Measurements from ENCODE around the gene KRT85. TPM values are rescaled to one million over a fixed set of nuclear protein-coding genes. Genes with fewer than 3 reads are reported as not detected.

Gene KRT85
- total and polyA plus RNA-seq, 4 donors, result not detected

DNA sequence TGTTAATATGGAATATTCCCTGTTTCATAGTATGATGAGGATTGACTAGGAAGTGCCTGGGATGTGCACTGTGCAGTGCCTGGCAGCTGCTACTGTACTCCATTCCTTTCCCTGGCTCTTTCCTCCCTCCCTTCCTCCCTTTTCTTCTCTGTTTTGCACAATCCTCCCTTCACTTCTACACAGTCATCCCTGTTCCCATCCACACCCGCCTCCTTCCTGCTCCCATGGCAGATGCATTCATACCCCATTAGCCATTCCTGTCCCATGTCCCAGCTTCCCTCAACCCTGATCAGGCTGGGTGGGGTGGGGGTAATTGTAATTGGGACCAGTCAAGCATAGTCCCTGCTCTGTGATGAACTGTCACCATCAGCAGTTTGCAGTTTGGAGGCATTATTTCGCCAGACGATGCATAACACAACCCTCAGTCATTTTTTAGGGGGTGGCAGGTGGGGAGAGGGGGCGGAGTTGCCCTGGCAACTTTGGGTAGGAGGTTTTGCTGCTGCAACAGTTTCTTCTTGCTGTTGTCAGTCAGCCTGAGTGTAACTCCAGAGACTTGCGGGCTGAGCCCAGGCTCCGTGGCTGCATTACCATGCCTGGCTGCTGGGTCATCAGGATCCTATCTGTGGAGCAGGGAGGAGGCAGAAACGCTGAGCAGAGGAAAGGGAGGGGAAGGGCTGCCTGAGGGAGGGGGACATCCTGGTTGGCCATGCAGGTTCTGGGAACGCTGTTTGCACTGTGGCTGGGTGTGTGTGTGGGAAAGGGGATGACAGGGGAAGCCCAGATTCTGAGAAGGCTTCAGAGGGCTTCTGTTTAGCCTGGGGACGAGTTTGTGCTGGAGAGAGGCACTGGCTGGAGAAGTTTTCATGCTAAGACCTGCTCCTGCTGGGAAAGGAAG lies 22.3 kb upstream of the KRT85 start:
- Histone ChIP-seq H3K27me3 (ENCODE audit: control insufficient read depth in 1 of 2, insufficient read depth in 2 of 2, low read length in 1 of 2) (no peaks in the 10 kb centered on the region), H3K4me1 (ENCODE audit: control insufficient read depth in 1 of 2, insufficient read depth in 2 of 2, low read length in 2 of 2) (no peaks in the 10 kb centered on the region), H3K9me3 (ENCODE audit: control insufficient read depth, low read length) (no peaks in the 10 kb centered on the region), H3K4me3 (ENCODE audit: low read length in 2 of 2) (no peak overlapping the region), H3K36me3 (ENCODE audit: control insufficient read depth in 1 of 2, insufficient read depth in 2 of 2, low read length in 1 of 2) (no peaks in the 10 kb centered on the region), H3K27ac (ENCODE audit: low read depth in 1 of 2, low read length in 2 of 2) (no peak overlapping the region)
- WGBS, 2 donors, result 49 to 55% methylated on average over 9 of the region's 9 CpGs
- DNase-seq (peak; percentile 35 to 41), ATAC-seq (ENCODE audit: low FRiP score) (no peak)
- intact Hi-C loops (cut with DNase I), result no loop called here

- no peaks in the 10 kb centered on the region for H3K4me1 ChIP-seq (ENCODE audit: control insufficient read depth in 1 of 2, insufficient read depth in 2 of 2, low read length in 2 of 2)
- intact Hi-C loops (cut with DNase I), result no loop called here
- ATAC-seq (ENCODE audit: low FRiP score), result no peak
- no peak overlapping the region for H3K27ac ChIP-seq (ENCODE audit: low read depth in 1 of 2, low read length in 2 of 2)
- 81 to 91% methylated on average over 2 of the region's 2 CpGs for WGBS, 2 donors
- no peaks in the 10 kb centered on the region for H3K9me3 ChIP-seq (ENCODE audit: control insufficient read depth, low read length)
- peak; percentile 20 to 31 for DNase-seq
- no peak overlapping the region for H3K4me3 ChIP-seq (ENCODE audit: low read length in 2 of 2)
- H3K27me3 ChIP-seq (ENCODE audit: control insufficient read depth in 1 of 2, insufficient read depth in 2 of 2, low read length in 1 of 2), result no peaks in the 10 kb centered on the region
- H3K36me3 ChIP-seq (ENCODE audit: control insufficient read depth in 1 of 2, insufficient read depth in 2 of 2, low read length in 1 of 2), result no peaks in the 10 kb centered on the region
Observed at GRCh38 chr12:52387859-52388258, 20.6 kb upstream of the KRT85 start.

GRCh38 chr12:52385226-52385702 lies 18.0 kb upstream of the KRT85 start, which contains the start of gene KRT84:
Gene KRT84, minus strand, starts transcription at chr12:52385652. Its CDS starts 67 bp downstream, at chr12:52385585.
- H3K27me3 ChIP-seq (ENCODE audit: control insufficient read depth in 1 of 2, insufficient read depth in 2 of 2, low read length in 1 of 2), result no peaks in the 10 kb centered on the region
- intact Hi-C loops (cut with DNase I), result no loop called here
- H3K9me3 ChIP-seq (ENCODE audit: control insufficient read depth, low read length), result no peaks in the 10 kb centered on the region
- H3K4me1 ChIP-seq (ENCODE audit: control insufficient read depth in 1 of 2, insufficient read depth in 2 of 2, low read length in 2 of 2), result no peaks in the 10 kb centered on the region
- no peak within 1 kb of the TSS for H3K4me3 ChIP-seq (ENCODE audit: low read length in 2 of 2)
- no peak for ATAC-seq (ENCODE audit: low FRiP score)
- DNase-seq, result peak in 1 of 2 donors; percentile 45
- H3K27ac ChIP-seq (ENCODE audit: low read depth in 1 of 2, low read length in 2 of 2), result no peak within 1 kb of the TSS
- H3K36me3 ChIP-seq (ENCODE audit: control insufficient read depth in 1 of 2, insufficient read depth in 2 of 2, low read length in 1 of 2), result no peaks in the 10 kb centered on the region
- 97 to 100% methylated on average over 11 of the region's 11 CpGs for WGBS, 2 donors

DNA sequence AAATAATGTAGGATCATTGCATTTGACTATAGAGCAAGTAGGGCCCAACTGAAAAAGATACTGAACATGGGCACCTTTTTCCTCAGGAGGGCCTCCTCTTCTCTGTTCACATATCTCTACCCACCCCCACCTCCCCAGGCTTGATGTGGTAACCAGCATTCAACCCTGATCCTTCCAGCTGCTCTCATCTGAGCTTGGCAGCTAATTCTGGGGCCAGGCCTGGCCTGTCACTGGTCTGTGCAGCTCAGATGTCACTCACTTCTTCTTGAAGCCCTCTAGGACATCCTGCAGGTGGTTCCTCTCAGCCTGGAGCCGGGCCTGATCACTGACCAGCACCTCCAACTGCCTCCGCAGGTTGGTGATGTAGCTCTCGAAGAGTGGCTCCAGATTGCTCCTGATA lies 16.1 kb upstream of the KRT85 start:
- intact Hi-C loops (cut with DNase I), result no loop called here
- WGBS, 2 donors, result 96 to 100% methylated on average over 3 of the region's 3 CpGs

DNA sequence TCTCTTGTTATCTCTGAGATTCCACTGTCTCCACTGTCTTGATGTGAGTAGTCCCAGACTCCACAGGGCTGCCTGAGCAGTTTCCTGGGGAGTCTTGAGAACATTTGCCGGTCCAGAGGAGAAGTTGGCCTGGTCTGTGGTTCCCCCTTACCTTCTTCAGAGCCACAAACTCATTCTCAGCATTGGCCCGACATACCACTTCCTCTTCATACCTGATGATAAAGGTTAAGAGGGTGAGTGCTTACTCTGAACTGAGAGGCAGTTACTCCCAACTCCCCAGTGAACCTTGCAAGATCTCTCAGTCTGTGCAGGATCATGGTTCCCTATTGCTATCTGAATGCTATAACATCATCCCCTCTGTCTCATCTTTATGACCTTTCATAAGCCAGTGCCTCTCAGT lies 15.6 kb upstream of the KRT85 start:
- H3K4me3 ChIP-seq (ENCODE audit: low read length in 2 of 2), result no peak overlapping the region
- ATAC-seq (ENCODE audit: low FRiP score) (no peak), DNase-seq (peak in 1 of 2 donors; percentile 21)
- no peaks in the 10 kb centered on the region for H3K27me3 ChIP-seq (ENCODE audit: control insufficient read depth in 1 of 2, insufficient read depth in 2 of 2, low read length in 1 of 2)
- intact Hi-C loops (cut with DNase I), result no loop called here
- 87 to 92% methylated on average over 2 of the region's 2 CpGs for WGBS, 2 donors
- no peak overlapping the region for H3K27ac ChIP-seq (ENCODE audit: low read depth in 1 of 2, low read length in 2 of 2)
- H3K9me3 ChIP-seq (ENCODE audit: control insufficient read depth, low read length), result no peaks in the 10 kb centered on the region
- H3K36me3 ChIP-seq (ENCODE audit: control insufficient read depth in 1 of 2, insufficient read depth in 2 of 2, low read length in 1 of 2), result no peaks in the 10 kb centered on the region
- no peaks in the 10 kb centered on the region for H3K4me1 ChIP-seq (ENCODE audit: control insufficient read depth in 1 of 2, insufficient read depth in 2 of 2, low read length in 2 of 2)

More for the DNA sequence above, 16.1 kb upstream of the KRT85 start:
- H3K4me1 ChIP-seq (ENCODE audit: control insufficient read depth in 1 of 2, insufficient read depth in 2 of 2, low read length in 2 of 2), result no peaks in the 10 kb centered on the region
- no peak for ATAC-seq (ENCODE audit: low FRiP score)
- DNase-seq, result peak; percentile 1 to 50
- H3K27ac ChIP-seq (ENCODE audit: low read depth in 1 of 2, low read length in 2 of 2), result no peak overlapping the region
- no peaks in the 10 kb centered on the region for H3K9me3 ChIP-seq (ENCODE audit: control insufficient read depth, low read length)
- H3K36me3 ChIP-seq (ENCODE audit: control insufficient read depth in 1 of 2, insufficient read depth in 2 of 2, low read length in 1 of 2), result no peaks in the 10 kb centered on the region
- no peaks in the 10 kb centered on the region for H3K27me3 ChIP-seq (ENCODE audit: control insufficient read depth in 1 of 2, insufficient read depth in 2 of 2, low read length in 1 of 2)
- H3K4me3 ChIP-seq (ENCODE audit: low read length in 2 of 2), result no peak overlapping the region

DNA sequence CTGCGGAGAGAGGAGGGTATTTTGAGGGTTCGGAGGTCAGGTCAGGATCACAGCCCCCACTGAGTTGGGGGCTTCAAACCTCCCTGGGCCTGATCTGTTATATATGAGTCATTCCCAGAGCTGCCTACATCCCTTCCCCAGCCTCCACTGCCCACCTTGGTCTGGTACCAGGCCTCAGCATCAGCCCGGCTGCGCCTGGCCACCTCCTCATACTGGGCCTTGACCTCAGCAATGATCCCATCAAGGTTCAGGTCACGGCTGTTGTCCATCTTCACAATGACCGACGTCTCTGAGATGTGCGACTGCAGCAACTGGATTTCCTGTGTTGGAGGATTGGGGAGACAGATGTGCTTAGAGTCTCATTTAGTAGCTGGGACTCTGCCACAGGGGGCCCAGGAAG lies 13.9 kb upstream of the KRT85 start:
- no peaks in the 10 kb centered on the region for H3K4me1 ChIP-seq (ENCODE audit: control insufficient read depth in 1 of 2, insufficient read depth in 2 of 2, low read length in 2 of 2)
- no peak for ATAC-seq (ENCODE audit: low FRiP score)
- H3K36me3 ChIP-seq (ENCODE audit: control insufficient read depth in 1 of 2, insufficient read depth in 2 of 2, low read length in 1 of 2), result no peaks in the 10 kb centered on the region
- intact Hi-C loops (cut with DNase I), result no loop called here
- H3K27ac ChIP-seq (ENCODE audit: low read depth in 1 of 2, low read length in 2 of 2), result no peak overlapping the region
- peak; percentile 32 to 42 for DNase-seq
- H3K27me3 ChIP-seq (ENCODE audit: control insufficient read depth in 1 of 2, insufficient read depth in 2 of 2, low read length in 1 of 2), result no peaks in the 10 kb centered on the region
- H3K4me3 ChIP-seq (ENCODE audit: low read length in 2 of 2), result no peak overlapping the region
- WGBS, 2 donors, result 92 to 96% methylated on average over 8 of the region's 8 CpGs
- H3K9me3 ChIP-seq (ENCODE audit: control insufficient read depth, low read length), result no peaks in the 10 kb centered on the region

DNA sequence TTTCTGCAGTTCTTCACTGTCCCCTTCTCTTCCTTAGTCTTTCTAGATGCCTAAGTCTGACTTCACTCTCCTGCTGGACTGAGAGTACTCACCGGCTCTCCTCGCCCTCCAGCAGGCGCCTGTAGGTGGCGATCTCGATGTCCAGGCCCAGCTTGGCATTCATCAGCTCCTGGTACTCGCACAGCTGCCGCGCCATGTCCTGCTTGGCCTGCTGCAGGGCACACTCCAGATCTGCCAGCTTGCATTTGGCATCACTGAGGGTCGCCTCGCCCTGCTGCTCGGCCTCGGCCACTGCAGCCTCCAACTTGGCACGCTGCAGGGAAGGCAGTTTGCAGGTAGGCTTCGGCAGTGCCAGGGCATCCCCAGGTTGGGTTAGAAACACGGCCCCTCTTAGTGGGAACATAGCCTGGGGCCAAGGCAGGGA lies 13.0 kb upstream of the KRT85 start:
- Histone ChIP-seq H3K9me3 (ENCODE audit: control insufficient read depth, low read length) (no peaks in the 10 kb centered on the region), H3K4me1 (ENCODE audit: control insufficient read depth in 1 of 2, insufficient read depth in 2 of 2, low read length in 2 of 2) (no peaks in the 10 kb centered on the region), H3K27ac (ENCODE audit: low read depth in 1 of 2, low read length in 2 of 2) (no peak overlapping the region), H3K36me3 (ENCODE audit: control insufficient read depth in 1 of 2, insufficient read depth in 2 of 2, low read length in 1 of 2) (no peaks in the 10 kb centered on the region), H3K27me3 (ENCODE audit: control insufficient read depth in 1 of 2, insufficient read depth in 2 of 2, low read length in 1 of 2) (no peaks in the 10 kb centered on the region), H3K4me3 (ENCODE audit: low read length in 2 of 2) (no peak overlapping the region)
- whole genome bisulfite sequencing, 2 donors, result 48 to 50% methylated on average over 15 of the region's 15 CpGs
- DNase-seq (peak in 1 of 2 donors; percentile 74), ATAC-seq (ENCODE audit: low FRiP score) (no peak)
- intact Hi-C loops (cut with DNase I), result no loop called here

GRCh38 chr12:52379536-52379935 lies 12.3 kb upstream of the KRT85 start:
- intact Hi-C loops (cut with DNase I), result loop anchor here in 1 of 2 donors (10.0 kb wide), 2 partner anchors 125 to 595 kb away; no protein-coding TSS in a partner anchor
- no peaks in the 10 kb centered on the region for H3K9me3 ChIP-seq (ENCODE audit: control insufficient read depth, low read length)
- 85 to 94% methylated on average over 6 of the region's 6 CpGs for WGBS, 2 donors
- H3K36me3 ChIP-seq (ENCODE audit: control insufficient read depth in 1 of 2, insufficient read depth in 2 of 2, low read length in 1 of 2), result no peaks in the 10 kb centered on the region
- DNase-seq (peak in 1 of 2 donors; percentile 19), ATAC-seq (ENCODE audit: low FRiP score) (no peak)
- H3K4me3 ChIP-seq (ENCODE audit: low read length in 2 of 2), result no peak overlapping the region
- H3K27me3 ChIP-seq (ENCODE audit: control insufficient read depth in 1 of 2, insufficient read depth in 2 of 2, low read length in 1 of 2), result no peaks in the 10 kb centered on the region
- H3K4me1 ChIP-seq (ENCODE audit: control insufficient read depth in 1 of 2, insufficient read depth in 2 of 2, low read length in 2 of 2), result no peaks in the 10 kb centered on the region
- H3K27ac ChIP-seq (ENCODE audit: low read depth in 1 of 2, low read length in 2 of 2), result no peak overlapping the region

- H3K27me3 ChIP-seq (ENCODE audit: control insufficient read depth in 1 of 2, insufficient read depth in 2 of 2, low read length in 1 of 2), result no peaks in the 10 kb centered on the region
- intact Hi-C loops (cut with DNase I), result loop anchor here in 1 of 2 donors (10.0 kb wide), 2 partner anchors 127 to 597 kb away; no protein-coding TSS in a partner anchor
- DNase-seq (peak in 1 of 2 donors; percentile 42), ATAC-seq (ENCODE audit: low FRiP score) (no peak)
- 81 to 82% methylated on average over 19 of the region's 19 CpGs for WGBS, 2 donors
- H3K4me3 ChIP-seq (ENCODE audit: low read length in 2 of 2), result no peak overlapping the region
- H3K4me1 ChIP-seq (ENCODE audit: control insufficient read depth in 1 of 2, insufficient read depth in 2 of 2, low read length in 2 of 2), result no peaks in the 10 kb centered on the region
- no peaks in the 10 kb centered on the region for H3K9me3 ChIP-seq (ENCODE audit: control insufficient read depth, low read length)
- H3K36me3 ChIP-seq (ENCODE audit: control insufficient read depth in 1 of 2, insufficient read depth in 2 of 2, low read length in 1 of 2), result no peaks in the 10 kb centered on the region
- no peak overlapping the region for H3K27ac ChIP-seq (ENCODE audit: low read depth in 1 of 2, low read length in 2 of 2)
Observed at GRCh38 chr12:52378091-52378490, 10.8 kb upstream of the KRT85 start.

Data from aorta (tissue), 5 donors.